Measurements from ENCODE around the gene ZNF3.

DNA sequence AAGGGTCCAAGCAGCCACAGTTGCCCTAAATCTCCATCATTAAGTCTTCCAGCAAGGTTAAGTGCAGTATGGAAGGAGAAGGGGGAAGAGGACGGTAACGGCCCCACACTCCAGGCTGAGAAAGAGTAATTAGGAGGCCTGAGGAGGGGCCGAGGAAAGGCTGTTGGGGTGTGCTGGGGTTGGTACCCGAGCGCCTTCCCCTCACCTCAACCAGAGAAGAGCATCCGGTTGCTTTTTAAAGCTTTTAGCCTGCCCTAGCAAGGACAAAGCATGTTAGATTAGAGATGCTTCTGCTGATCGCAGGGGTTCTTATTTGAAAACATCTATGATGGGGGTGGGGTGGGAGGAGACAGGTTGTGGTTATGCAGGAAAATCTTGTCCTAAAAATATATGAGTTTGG lies 40.9 kb downstream of the ZNF3 start:
- TF ChIP-seq, protein P1, sequence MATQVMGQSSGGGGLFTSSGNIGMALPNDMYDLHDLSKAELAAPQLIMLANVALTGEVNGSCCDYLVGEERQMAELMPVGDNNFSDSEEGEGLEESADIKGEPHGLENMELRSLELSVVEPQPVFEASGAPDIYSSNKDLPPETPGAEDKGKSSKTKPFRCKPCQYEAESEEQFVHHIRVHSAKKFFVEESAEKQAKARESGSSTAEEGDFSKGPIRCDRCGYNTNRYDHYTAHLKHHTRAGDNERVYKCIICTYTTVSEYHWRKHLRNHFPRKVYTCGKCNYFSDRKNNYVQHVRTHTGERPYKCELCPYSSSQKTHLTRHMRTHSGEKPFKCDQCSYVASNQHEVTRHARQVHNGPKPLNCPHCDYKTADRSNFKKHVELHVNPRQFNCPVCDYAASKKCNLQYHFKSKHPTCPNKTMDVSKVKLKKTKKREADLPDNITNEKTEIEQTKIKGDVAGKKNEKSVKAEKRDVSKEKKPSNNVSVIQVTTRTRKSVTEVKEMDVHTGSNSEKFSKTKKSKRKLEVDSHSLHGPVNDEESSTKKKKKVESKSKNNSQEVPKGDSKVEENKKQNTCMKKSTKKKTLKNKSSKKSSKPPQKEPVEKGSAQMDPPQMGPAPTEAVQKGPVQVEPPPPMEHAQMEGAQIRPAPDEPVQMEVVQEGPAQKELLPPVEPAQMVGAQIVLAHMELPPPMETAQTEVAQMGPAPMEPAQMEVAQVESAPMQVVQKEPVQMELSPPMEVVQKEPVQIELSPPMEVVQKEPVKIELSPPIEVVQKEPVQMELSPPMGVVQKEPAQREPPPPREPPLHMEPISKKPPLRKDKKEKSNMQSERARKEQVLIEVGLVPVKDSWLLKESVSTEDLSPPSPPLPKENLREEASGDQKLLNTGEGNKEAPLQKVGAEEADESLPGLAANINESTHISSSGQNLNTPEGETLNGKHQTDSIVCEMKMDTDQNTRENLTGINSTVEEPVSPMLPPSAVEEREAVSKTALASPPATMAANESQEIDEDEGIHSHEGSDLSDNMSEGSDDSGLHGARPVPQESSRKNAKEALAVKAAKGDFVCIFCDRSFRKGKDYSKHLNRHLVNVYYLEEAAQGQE (IDR thresholded peaks at IDR 0.05; ENCODE audit: insufficient replicate concordance, low read depth): no peak
- TF ChIP-seq, protein P2, sequence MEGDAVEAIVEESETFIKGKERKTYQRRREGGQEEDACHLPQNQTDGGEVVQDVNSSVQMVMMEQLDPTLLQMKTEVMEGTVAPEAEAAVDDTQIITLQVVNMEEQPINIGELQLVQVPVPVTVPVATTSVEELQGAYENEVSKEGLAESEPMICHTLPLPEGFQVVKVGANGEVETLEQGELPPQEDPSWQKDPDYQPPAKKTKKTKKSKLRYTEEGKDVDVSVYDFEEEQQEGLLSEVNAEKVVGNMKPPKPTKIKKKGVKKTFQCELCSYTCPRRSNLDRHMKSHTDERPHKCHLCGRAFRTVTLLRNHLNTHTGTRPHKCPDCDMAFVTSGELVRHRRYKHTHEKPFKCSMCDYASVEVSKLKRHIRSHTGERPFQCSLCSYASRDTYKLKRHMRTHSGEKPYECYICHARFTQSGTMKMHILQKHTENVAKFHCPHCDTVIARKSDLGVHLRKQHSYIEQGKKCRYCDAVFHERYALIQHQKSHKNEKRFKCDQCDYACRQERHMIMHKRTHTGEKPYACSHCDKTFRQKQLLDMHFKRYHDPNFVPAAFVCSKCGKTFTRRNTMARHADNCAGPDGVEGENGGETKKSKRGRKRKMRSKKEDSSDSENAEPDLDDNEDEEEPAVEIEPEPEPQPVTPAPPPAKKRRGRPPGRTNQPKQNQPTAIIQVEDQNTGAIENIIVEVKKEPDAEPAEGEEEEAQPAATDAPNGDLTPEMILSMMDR (IDR thresholded peaks at IDR 0.05; ENCODE audit: insufficient read depth, low read length): no peak
- TF ChIP-seq POLR2AphosphoS5 (IDR thresholded peaks at IDR 0.05; ENCODE audit: low read depth) (no peak), GABPA (IDR thresholded peaks at IDR 0.05; ENCODE audit: low read depth) (no peak)
